Stimulated activated CD4-positive, alpha-beta T cell treated with anti-CD3 and anti-CD28 coated beads, Interleukin-12 subunit alpha, Interleukin-12 subunit beta, amount 100 ng/mL, for 4 hours (primary cell): ENCODE data around the gene PHC1.
"Not testable (repeated sequence)": the region's sequence is repeated elsewhere in the genome, so short reads cannot be mapped to it uniquely, and the experiment has no call there.

Experiments used
- DNase-seq: peaks from one replicate; pipeline ENCODE4 v3.0.0-alpha.2; 2020

The PHC1 gene

DNA sequence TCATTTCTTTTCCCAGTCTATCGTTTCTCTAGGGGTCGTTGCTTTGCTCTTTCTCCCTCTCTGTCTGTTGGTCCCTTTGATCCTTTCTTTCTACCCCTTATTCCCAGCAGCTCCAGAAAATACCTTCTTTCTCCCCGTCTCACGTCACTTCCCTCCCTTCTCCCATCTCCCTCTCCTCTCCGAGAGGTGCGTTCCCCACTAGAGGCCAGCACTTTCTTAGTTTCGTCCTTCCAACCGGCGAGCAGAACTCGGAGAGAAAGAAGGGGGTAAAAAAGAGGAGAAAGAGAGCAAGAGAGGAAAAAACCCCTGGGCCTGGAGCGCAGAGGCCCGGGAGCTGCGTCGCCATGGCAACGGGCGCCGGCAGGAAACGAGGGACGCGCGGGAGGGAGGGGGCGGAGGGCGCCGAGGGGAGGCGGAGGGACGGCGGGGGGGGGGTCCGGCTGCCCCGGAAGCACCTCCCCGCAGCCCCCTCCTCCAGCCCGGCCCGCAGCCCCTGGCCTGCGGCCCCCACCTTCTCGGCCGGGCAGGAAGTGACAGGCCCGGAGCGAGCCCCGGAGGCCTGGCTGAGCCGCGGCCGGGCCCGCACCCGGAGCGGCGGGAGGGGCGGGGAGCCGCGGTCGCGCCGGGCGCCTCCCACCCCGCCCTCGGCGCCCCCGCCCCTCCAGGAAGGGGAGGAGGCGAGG, at the start of gene PHC1:
Gene PHC1, plus strand, starts transcription at position 477 of the 683 bp plus-strand sequence. CDS start 3,169 bp downstream, outside the sequence.
- peak; percentile 75 for DNase-seq

DNA sequence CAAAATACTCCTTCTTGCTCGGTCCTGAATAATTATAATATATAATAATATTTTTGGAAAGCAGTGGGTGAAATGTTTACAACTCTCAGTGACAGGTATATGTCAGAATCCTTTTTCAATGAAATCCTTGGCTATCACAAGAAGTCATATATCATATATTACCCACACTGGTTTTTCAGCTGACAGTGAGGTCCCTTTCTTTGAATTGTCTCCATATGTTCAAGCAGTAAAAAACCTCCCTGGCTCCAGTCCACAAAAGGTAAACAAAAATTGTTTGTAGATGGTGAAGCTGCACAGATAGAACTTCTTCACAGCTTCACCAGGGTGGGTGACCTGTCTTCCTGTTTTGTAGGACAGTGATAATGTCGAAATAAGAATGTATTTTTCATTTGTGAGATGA, 47.9 kb upstream of the PHC1 start:
- DNase-seq, result no peak

DNA sequence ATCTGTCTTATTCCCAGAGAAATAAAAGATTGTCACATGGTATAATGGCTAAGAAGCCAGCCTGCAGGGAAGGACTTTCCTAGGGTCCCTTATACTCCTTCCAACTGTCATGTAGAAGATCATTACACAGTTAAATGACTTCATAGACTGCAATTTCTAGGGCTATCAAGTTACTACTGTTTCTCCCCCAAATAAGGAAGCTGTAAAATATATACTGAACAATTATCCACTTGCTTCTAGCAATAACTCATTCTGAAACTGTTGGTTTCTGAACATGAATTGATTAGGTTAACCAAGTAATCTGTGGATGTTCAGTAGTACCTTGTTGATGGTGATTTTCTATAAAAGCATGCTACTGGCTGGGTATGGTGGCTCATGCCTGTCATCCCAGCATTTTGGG, 47.3 kb upstream of the PHC1 start:
- no peak for DNase-seq

DNA sequence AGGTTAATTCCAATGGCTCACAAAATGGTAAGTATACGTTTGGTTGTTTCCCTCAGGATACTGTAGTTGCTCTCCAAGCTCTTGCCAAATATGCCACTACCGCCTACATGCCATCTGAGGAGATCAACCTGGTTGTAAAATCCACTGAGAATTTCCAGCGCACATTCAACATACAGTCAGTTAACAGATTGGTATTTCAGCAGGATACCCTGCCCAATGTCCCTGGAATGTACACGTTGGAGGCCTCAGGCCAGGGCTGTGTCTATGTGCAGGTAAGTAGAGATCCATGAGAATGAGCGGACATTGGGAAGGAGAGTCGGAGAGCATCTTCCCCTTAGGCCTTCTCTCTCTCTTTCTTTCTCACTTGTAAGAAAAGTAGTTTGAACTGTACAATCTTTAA, 46.5 kb upstream of the PHC1 start:
- DNase-seq, result no peak

DNA sequence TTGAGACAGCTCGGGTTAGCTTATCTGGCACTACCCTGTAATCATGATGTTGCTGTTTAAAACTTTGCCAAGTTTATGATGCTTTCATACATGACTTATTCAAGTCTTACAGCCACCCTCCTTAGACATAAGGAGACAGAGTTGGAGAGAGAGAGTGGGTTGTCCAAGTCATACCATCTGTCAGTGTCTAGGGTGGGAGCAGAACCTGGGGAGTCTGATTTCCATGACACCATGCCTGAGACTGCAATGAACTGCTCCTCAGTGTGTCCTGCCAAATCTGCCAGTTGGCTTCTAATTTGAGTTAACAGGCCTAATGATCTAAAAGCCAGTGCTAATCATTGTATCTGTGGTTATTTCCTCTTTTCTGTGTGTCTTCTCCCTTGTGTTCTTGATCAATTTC, 43.7 kb upstream of the PHC1 start:
- no peak for DNase-seq

DNA sequence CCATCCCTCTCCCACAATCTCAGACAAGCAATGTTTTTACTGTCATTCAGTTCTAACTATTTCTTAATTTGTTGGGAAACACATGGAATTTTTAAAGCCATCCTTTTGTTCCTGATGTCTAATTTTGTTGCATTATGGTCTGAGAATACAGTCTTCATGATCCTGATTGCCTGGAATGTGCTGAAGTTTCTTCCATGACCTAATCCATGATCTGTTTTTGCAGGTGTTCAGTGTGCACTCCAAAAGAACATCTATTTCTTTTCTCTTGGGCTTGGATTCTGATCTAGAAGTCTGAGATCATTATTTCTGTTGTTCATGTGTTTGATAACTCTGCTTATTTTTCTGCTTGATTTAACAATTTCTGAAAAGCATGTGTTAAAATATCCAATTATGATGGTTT, 43.2 kb upstream of the PHC1 start:
- no peak for DNase-seq

DNA sequence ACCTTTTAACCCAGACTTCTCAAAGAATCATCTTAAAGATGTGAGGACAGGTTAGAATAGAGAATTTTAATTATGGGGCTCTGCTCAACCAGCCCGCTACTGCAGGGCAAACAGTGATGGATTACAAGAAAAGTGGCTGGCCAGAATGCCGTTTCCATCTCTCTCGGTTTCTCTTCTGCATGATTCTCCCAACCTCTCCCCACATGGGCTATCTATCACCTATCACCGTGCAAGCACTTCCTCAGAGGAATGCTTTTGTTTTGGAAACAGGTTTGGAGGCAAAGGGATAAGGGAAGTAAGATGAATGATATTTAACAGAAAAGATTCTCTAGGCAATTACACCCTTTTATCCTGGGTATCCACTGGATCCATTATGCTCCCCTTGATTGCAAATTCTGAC, 37.4 kb upstream of the PHC1 start:
- DNase-seq, result no peak

DNA sequence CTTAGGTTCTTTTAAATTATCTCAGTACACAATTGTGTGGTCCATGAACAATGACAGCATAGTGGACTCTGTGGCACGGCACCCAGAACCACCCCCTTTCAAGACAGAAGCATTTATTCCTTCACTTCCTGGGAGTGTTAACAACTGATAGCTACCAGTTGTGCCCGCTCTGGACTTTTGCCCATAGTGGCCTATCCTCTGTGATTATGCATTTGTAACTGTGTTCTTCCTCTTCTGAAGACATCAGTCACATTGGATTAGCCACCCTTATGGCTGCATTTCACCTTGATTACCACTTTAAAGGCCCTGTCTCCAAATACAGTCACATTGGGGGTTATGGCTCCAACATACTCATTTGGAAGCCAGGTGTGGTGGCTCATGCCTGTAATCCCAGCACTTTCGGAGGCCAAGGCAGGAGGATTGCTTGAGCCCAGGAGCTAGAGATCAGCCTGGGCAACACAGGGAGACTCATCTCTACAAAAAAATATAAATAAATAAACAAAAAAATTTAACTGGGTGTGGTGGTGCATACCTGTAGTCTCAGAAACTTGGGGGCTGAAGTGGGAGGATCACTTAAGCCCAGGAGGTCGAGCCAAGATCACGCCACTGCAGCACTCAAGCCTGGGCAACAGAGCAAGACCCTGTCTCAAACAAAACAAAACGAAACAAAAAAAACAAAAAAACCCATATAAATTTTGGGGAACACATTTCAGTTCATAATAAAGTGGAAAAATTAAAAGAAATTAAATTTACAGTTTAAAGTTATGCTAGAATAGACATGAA, 27.6 kb upstream of the PHC1 start:
- DNase-seq, result no peak

DNA sequence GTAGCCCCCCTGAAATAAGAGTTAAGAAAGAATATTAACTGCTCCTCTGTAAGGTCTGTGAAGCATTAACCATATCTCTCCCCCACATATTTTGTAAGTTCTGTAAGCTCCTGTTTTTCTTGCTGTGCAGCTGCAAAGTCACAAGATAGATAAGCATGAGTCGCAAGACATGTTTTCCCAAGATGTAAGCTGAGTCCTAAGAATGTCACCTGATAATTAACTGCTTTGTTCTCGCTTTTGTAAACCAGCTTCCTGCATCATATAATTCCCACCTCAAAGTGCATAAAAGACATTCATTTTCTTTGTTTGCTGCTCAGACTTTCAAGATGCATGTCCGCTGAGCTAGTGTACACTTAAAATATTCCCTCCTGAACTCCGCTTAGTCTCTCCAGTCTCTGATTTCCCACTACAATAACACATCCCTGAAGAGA, 27.0 kb upstream of the PHC1 start:
- DNase-seq, result no peak

DNA sequence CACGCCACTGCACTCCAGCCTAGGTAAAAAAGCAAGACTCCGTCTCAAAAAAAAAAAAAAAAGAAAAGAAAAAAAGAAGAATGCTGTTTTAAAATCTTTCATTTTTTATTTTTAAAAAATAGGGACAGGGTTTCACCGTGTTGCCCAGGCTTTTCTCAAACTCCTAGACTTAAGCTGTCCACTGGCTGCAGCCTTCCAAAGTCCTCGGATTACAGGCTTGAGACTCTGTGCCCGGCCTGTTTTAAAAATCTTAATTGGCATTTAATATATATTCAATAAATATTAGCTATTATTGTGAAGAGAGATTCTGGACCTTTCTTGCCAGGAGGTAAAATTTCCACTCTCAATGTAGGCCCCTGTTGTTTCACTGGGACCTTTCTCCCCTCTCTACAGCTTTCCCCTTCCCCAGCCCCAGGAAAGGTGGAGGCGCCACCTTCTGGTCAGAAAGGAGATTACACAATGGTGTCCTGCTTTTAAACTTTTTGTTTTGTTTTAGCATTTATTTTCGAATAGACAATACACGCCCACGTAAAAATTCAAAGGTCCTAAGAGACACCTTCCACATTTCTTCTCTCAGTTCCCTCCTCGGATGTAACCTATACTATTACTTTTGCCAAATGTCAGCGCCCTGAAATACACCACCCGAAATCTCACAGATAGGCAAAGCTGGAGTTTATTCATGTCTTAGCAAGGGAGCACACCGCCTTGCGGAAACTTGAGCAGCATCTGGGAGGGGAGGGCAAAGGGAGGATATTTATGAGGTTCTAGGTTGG, 23.8 kb upstream of the PHC1 start:
- peak; percentile 36 for DNase-seq

DNA sequence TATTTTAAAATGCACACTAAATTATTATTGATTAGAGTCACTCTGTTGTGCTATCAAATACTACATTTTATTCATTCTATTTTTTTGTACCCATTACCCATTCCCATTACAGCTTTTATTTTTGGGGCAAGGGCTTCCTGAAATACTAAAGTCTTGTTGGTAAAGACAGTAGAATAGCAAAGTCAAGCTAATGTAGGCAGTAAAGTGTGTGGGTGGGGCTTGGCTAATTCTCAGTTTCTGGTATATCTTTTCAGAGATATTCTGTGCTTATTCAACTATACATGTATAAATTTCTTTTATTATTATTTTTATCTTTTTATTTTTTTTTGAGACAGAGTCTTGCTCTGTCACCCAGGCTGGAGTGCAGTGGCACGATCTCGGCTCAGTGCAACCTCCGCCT, 22.3 kb upstream of the PHC1 start:
- no peak for DNase-seq

DNA sequence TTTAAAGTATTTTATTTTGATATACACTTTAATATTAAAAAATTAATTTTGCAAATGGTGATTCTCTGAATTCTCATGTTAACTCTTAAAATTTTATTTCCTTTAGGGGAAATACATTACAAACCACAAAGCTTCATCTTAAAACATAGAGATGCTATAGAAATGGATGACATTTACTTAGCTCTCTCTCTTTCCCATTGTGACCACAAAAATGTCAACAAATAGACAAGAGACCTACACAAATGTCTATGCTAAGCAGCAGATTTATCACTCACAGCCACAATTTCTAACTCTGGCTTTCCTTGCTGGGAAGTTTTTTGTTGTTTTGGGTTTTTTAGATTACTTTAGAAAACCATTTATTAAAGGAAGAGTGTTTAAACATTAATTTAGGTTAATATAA, 19.9 kb upstream of the PHC1 start:
- no peak for DNase-seq

DNA sequence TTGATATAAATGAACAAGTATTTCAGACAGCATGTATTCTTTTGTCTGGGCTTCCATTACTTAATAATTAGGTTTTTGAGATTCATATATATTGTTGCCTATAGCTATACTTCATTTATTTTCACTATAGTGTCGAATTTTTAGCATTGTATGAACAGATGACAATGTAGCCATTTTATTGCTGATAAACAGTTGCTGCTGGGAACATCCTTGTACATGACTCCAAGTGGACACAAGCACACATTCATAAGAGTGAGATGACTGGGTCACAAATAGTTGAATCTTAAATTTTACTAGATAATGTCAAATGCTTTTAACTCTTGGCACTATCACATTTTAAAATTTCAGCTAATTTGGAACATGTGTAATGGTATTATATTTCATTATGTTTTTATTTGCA, 19.3 kb upstream of the PHC1 start:
- no peak for DNase-seq

DNA sequence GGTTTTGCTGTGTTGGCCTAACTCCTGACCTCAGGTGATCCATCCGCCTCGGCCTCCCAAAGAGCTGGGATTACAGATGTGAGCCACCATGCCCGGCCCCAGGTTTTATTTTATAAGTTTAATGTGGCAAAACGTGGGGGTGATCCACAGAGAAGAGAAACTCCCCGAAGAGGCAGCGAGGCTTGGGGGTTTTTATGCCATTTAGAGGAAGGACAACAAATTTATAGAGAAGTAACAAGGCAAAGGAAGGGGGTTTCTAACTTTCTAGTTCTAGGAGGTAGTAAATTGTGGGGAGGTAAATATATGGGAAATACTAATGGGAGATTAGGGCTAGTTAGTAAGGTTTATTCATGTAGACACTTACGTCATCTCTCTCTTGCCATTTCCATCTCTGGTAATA, 17.2 kb upstream of the PHC1 start:
- no peak for DNase-seq

DNA sequence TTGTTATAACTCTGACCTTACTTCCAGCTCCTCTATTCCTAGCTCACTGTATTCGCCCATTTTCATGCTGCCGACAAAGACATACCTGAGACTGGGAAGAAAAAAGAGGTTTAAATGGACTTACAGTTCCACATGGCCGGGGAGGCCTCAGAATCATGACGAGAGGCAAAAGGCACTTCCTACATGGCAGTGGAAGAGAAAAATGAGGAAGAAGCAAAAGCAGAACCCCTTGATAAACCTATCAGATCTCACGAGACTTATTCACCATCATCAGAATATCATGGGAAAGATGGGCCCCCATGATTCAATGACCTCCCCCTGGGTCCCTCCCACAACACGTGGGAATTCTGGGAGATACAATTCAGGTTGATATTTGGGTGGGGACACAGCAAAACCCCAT, 14.5 kb upstream of the PHC1 start:
- no peak for DNase-seq

DNA sequence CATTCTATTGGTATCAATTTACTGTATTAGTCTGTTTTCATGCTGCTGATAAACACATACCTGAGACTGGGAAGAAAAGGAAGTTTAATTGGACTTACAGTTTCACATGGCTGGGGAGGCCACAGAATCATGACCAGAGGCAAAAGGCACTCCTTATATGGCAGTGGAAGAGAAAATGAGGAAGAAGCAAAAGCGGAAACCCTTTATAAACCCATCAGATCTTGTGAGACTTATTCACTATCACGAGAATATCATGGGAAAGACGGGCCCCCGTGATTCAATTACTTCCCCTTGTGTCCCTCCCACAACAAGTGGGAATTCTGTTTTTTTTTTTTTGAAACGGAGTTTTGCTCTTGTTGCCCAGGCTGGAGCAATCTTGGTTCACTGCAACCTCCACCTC, 11.6 kb upstream of the PHC1 start:
- DNase-seq, result not testable (repeated sequence)

DNA sequence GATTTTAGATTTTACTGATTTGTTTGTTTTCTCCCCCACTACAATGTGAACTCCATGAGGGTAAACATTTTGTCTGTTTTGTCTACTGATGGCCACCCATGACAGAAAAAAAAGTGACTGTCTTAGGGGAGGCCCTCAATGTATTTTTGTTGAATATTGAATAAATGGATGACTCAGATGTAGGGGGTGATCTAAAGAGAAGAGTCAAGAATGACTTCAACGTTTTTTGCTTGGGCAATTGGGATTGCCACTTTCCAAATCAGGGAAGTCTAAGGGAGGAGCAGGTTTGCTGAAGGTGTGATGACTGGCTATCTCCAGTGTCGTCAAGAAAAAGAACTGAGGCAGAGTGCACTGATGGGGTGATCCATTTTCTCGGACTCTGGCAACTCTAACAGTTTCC, 10.7 kb upstream of the PHC1 start:
- no peak for DNase-seq

DNA sequence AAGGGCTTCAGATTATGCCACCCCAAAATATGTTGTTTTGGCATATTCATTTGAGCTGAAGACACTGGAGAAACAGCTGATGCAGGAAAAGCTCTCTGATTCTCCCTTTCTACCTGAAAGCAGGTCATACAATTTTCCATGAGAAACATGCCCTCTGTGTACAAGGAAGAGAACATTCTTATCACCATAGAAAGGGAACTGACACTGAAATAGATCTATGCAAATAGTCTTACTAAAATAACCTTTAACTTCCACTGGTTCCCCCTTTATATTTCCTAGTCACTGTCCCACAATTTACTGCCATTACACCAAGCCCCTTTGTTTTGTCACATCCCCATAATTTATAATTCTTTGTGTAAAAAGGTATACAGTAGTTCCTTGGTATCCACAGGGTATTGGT, 9.6 kb upstream of the PHC1 start:
- DNase-seq, result no peak

DNA sequence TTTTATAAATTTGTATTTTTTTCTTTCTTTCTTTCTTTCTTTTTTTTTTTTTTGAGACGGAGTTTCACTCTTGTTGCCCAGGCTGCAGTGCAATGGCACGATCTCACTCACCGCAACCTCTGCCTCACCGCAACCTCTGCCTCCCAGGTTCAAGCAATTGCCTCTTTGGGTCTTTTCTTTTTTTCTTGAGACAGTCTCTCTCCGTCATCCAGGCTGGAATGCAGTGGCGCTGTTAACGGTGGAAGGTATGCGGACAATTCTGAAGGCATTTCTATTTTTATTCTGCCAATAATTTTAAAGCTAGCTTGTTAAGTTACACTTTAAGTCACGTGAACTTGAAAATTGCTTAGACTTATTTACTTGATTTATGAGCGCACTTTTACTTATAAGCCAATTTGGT, 8.8 kb upstream of the PHC1 start:
- DNase-seq, result no peak

DNA sequence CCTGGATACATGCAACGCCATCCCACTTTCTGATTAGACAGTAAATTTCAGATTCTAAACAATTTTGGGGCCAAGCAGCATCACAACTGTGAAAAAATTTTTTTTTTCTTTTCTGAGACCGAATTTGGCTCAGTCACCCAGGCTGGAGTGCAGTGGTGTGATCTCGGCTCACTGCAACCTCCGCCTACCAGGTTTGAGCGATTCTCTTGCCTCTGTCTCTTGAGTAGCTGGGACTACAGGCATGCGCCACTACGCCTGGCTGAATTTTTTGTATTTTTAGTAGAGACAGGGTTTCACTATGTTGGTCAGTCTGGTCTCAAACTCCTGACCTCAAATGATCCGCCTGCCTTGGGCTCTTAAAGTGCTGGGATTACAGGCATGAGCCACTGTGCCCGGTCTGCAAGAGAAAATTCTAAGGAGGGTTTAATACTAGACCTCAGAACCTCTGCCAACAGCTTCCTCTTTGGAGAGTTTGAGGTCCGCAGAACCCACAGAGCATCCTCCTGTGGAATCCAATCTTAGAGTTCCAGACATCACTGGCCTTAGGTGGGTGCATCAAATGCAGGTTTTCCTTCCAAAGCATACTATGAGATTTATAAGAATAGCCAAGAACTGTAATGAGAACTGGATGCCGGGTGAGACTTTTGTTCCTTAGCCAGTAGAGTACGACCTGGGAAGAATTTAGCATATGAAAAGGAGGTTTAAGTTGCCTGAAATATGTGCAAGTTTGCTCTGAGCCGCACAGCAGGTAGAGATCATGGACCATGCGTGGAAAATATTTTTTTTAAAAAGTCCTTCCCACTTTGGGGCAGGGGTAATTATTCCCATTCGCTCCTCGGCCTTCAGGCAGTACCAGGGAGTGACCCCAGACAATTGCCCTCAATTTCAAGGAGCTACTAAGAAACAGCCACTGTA, 7.8 kb upstream of the PHC1 start:
- no peak for DNase-seq

DNA sequence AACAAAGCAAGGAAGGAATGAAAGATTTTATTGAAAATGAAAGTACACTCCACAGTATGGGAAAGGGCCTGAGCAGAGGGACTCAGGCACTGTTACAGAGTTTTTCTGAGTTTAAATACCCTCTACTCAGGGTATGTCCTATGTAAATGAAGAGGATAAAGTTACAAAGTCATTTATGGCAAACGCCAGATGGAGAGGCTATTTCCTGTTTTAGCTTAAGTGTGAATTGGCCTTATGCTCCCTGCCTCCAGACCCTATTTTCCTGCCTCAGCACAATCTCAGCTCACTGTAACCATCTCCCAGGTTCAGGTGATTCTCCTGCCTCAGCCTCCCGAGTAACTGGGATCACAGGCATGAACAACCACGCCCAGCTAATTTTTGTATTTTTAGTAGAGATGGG, 6.8 kb upstream of the PHC1 start:
- DNase-seq, result no peak

DNA sequence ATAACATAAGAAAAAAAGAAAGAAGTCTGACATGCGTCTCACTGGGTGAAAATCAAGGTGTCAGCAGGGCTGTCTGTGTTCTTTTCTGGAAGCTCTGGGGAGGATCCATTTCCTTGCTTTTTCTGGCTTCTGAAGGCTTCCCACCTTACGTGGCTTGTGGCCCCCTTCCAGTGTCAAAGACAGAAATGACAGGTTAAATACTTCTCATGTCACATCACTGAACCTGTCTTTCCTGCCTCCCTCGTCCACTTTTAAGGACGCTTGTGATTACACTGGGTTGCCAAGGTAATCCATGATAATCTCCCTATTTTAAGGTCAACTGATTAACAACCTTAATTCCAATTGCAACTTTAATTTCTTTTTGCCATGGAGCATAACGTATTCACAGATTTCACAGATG, 4.6 kb upstream of the PHC1 start:
- DNase-seq, result no peak
